ENCODE results near the gene SDHAF2. TPM values are rescaled to one million over a fixed set of nuclear protein-coding genes. Genes with fewer than 3 reads are reported as not detected.
"Not testable (repeated sequence)": the region's sequence is repeated elsewhere in the genome, so short reads cannot be mapped to it uniquely, and the experiment has no call there.

Gene SDHAF2
- total RNA-seq, 2 donors from 2014 or later, result 31.1 to 32.7 TPM

DNA sequence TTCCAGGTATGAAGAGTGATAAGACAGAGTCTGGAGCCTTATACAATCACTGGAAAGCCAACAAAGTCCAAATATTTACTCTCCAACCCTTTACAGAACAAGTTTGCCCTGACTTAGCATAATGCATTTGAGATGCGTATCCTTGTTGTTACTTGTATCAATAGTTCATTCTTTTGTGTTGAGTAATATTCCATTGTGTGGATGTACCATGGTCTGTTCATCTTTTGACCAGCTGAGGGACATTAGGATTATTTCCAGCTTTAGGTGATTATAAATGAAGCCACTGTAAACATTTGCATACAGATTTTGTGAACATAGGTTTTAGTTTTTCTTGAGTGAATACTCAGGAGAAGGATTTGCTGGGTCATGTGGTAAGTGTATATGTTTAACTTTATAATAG, 9.7 kb downstream of the SDHAF2 start:
- H3K27me3 Mint-ChIP-seq, result no peaks in the 10 kb centered on the region
- DNase-seq, result no peak
- no peaks in the 10 kb centered on the region for H3K9me3 ChIP-seq (ENCODE audit: control insufficient read depth, low read length, poor library complexity, severe bottlenecking)
- no peak overlapping the region for H3K4me3 Mint-ChIP-seq
- peaks cover 7% of the 10 kb centered on the region for H3K36me3 Mint-ChIP-seq (ENCODE audit: low read depth)
- peak overlapping the region; percentile 16 for H3K27ac Mint-ChIP-seq
- ATAC-seq, result no peak
- peaks cover 23% of the 10 kb centered on the region for H3K4me1 Mint-ChIP-seq

DNA sequence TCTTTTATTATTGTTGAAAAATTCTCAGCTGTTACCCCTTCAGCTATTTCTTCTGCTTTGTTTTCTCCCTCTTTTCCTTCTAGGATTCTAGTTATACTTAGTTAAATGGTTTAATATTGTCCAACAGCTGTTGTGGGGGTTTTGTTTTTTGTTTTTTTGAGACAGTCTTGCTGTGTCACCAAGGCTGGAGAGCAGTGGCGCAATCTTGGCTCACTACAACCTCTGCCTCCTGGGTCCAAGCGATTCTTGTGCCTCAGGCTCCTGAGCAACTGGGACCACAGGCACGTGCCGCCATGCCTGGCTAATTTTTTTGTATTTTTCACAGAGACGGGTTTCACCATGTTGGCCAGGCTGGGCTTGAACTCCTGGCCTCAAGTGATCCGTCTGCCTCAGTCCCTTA, 12.7 kb downstream of the SDHAF2 start:
- peaks cover 7% of the 10 kb centered on the region for H3K36me3 Mint-ChIP-seq (ENCODE audit: low read depth)
- H3K4me1 Mint-ChIP-seq, result peaks cover 18% of the 10 kb centered on the region
- H3K27ac Mint-ChIP-seq, result peak overlapping the region; percentile 47
- H3K9me3 ChIP-seq (ENCODE audit: control insufficient read depth, low read length, poor library complexity, severe bottlenecking), result no peaks in the 10 kb centered on the region
- H3K4me3 Mint-ChIP-seq, result no peak overlapping the region
- DNase-seq, result no peak
- ATAC-seq, result no peak
- H3K27me3 Mint-ChIP-seq, result no peaks in the 10 kb centered on the region

DNA sequence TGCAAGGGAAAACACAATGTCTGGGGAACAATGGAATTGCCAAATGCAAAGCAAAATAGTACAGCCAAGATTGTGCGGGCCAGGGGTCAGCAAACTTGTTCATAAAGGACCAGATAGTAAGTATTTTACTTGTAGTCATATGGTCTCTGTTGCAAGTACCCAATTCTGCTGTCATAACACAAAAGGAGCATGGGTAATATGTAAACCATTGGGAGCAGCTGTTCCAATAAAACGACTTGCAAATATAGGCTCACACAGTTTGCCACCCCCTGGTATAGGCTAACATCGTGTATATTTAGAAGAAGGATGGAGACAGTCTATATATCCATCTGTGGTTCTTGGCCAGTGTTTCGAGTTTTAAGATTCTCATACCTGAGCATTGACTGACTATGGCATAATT, 15.6 kb downstream of the SDHAF2 start:
- ATAC-seq (no peak), DNase-seq (no peak)
- Mint-ChIP-seq H3K27ac (no peak overlapping the region), H3K4me1 (peaks cover 19% of the 10 kb centered on the region), H3K36me3 (ENCODE audit: low read depth) (peaks cover 4% of the 10 kb centered on the region), H3K27me3 (no peaks in the 10 kb centered on the region), H3K4me3 (no peak overlapping the region)
- no peaks in the 10 kb centered on the region for H3K9me3 ChIP-seq (ENCODE audit: control insufficient read depth, low read length, poor library complexity, severe bottlenecking)

GRCh38 chr11:61446211-61446651, 16.3 kb downstream of the SDHAF2 start:
- DNase-seq (peak; percentile 31 to 69 (median 36)), ATAC-seq (peak; percentile 98)
- no peak overlapping the region for H3K4me3 Mint-ChIP-seq
- H3K27ac Mint-ChIP-seq, result no peak overlapping the region
- no peaks in the 10 kb centered on the region for H3K27me3 Mint-ChIP-seq
- peaks cover 19% of the 10 kb centered on the region for H3K4me1 Mint-ChIP-seq
- H3K36me3 Mint-ChIP-seq (ENCODE audit: low read depth), result peaks cover 4% of the 10 kb centered on the region
- H3K9me3 ChIP-seq (ENCODE audit: control insufficient read depth, low read length, poor library complexity, severe bottlenecking), result no peaks in the 10 kb centered on the region

DNA sequence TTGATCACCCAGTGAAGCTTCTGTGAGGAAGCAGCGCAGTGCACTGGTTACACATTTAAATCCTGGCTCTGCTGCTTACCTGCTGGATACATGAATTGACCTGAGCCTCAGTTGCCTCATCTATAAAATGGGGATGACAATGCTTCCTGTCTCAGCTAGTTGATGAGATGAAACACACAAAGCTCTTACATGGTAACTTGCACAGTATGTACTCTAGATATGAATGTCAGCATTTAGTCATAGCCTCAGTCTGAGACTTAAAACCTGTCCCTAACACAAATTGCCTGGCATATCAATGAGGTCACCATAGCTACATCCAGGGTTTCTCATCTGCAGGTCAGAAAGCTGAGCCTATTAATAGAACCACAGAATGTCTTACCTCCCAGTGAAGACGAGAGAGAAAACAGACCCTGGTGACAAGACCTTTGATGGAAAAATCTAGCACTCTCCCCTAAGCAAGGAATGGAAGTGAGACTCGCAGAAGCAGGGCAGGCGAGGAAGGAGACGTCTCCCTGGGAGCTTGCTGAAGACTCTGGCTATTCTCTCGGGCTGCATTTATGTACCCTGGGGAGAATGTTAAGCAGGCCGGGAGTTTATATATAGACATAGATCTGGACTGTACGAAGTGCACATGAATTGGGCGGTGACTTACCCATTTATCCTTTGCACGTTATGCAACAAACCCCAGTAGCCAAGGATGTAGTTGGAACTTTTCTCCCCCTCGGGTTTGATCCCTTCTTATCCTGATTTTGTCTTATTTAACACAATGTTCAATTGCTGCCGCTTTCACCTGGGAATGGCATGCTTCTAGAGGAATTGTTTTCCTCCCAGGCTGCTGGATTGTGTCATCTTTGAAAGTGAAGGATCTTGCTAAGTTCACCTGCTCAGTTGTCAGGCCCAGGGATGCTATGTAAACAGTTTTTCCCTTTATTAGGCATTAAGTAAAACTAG, 18.0 kb downstream of the SDHAF2 start:
- DNase-seq (no peak), ATAC-seq (no peak)
- H3K9me3 ChIP-seq (ENCODE audit: control insufficient read depth, low read length, poor library complexity, severe bottlenecking), result no peaks in the 10 kb centered on the region
- Mint-ChIP-seq H3K4me3 (no peak overlapping the region), H3K27me3 (no peaks in the 10 kb centered on the region), H3K36me3 (ENCODE audit: low read depth) (peaks cover 4% of the 10 kb centered on the region), H3K4me1 (peaks cover 17% of the 10 kb centered on the region), H3K27ac (no peak overlapping the region)

GRCh38 chr11:61448552-61448927, 18.6 kb downstream of the SDHAF2 start:
- Mint-ChIP-seq H3K4me3 (no peak overlapping the region), H3K27ac (no peak overlapping the region), H3K36me3 (ENCODE audit: low read depth) (no peaks in the 10 kb centered on the region), H3K27me3 (no peaks in the 10 kb centered on the region), H3K4me1 (peaks cover 14% of the 10 kb centered on the region)
- DNase-seq (no peak), ATAC-seq (no peak)
- no peaks in the 10 kb centered on the region for H3K9me3 ChIP-seq (ENCODE audit: control insufficient read depth, low read length, poor library complexity, severe bottlenecking)

GRCh38 chr11:61452825-61453224, 22.9 kb downstream of the SDHAF2 start:
- H3K36me3 Mint-ChIP-seq (ENCODE audit: low read depth), result peaks cover 6% of the 10 kb centered on the region
- no peak overlapping the region for H3K27ac Mint-ChIP-seq
- no peaks in the 10 kb centered on the region for H3K27me3 Mint-ChIP-seq
- H3K4me1 Mint-ChIP-seq, result peaks cover 19% of the 10 kb centered on the region
- H3K4me3 Mint-ChIP-seq, result no peak overlapping the region
- H3K9me3 ChIP-seq (ENCODE audit: control insufficient read depth, low read length, poor library complexity, severe bottlenecking), result no peaks in the 10 kb centered on the region
- no peak for DNase-seq
- no peak for ATAC-seq

- H3K4me3 Mint-ChIP-seq, result no peak overlapping the region
- ATAC-seq, result no peak
- peaks cover 18% of the 10 kb centered on the region for H3K4me1 Mint-ChIP-seq
- H3K27me3 Mint-ChIP-seq, result no peaks in the 10 kb centered on the region
- H3K9me3 ChIP-seq (ENCODE audit: control insufficient read depth, low read length, poor library complexity, severe bottlenecking), result no peaks in the 10 kb centered on the region
- H3K27ac Mint-ChIP-seq, result peak overlapping the region; percentile 19
- peaks cover 6% of the 10 kb centered on the region for H3K36me3 Mint-ChIP-seq (ENCODE audit: low read depth)
- DNase-seq, result no peak
Observed at GRCh38 chr11:61453695-61454094, 23.8 kb downstream of the SDHAF2 start.

DNA sequence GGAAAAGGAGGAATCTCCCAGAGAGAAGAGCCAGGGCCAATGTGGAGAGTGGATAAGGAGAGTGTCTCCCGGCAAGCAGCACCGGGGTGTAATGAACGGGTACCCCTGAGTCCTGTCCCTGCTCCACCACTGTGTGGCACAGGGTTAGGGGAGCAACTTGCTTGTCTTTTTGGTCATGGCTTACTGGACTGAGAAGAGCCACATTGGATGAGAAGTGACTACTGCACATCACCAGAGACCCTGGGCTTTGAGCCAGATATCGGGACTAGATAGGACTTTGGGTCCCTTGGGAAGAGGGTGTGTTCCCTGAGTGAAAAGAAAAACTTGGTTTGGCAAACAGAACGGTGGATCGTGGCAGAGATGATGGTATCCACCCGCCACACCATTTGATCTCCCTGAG, 24.6 kb downstream of the SDHAF2 start:
- Mint-ChIP-seq H3K4me3 (no peak overlapping the region), H3K4me1 (peaks cover 15% of the 10 kb centered on the region), H3K36me3 (ENCODE audit: low read depth) (peaks cover 6% of the 10 kb centered on the region), H3K27me3 (no peaks in the 10 kb centered on the region), H3K27ac (peak overlapping the region; percentile 19)
- ATAC-seq, result no peak
- H3K9me3 ChIP-seq (ENCODE audit: control insufficient read depth, low read length, poor library complexity, severe bottlenecking), result no peaks in the 10 kb centered on the region
- DNase-seq, result no peak

DNA sequence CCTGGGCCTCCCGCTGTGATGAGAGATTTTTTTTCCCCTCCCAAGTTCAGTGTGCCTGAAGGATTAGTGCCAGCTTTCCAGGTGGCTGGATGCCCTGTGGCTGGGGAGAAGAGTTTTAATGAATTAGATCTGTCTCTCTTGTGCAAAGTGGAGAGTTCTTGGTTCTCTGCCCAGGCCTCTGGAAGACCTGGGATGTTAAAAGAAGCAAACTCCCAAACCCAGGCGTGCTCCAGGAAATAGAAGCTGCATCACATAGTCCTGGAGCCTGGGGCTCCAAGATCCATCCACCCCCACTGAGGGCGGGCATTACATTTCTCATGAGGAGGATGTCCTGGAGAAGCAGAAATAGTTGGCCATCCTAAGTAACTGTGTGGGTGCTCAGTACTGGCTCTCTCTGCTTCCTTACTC, 30.6 kb downstream of the SDHAF2 start:
- Mint-ChIP-seq H3K27ac (no peak overlapping the region), H3K4me1 (peaks cover 10% of the 10 kb centered on the region), H3K36me3 (ENCODE audit: low read depth) (peaks cover 8% of the 10 kb centered on the region), H3K4me3 (no peak overlapping the region), H3K27me3 (no peaks in the 10 kb centered on the region)
- H3K9me3 ChIP-seq (ENCODE audit: control insufficient read depth, low read length, poor library complexity, severe bottlenecking), result no peaks in the 10 kb centered on the region
- DNase-seq (no peak), ATAC-seq (no peak)

DNA sequence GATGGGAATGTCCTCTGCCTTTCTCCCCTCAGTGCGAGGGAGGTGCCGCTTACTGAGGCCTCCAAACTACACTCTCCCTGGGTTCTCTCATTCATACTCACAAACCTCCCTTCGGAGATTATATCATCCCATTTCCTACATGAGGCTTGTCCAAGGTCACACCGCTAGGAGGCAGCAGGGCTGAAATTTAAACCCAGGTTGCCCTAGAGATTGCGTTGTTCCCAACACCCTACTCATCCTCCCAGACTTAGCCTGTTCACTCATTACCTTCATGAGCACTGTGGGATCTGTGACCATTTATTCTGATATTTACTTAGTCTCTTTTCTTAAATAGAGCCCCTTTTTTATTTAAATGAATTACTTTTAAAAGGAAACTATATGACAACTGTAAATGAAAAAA, 31.1 kb downstream of the SDHAF2 start:
- Mint-ChIP-seq H3K4me1 (peaks cover 6% of the 10 kb centered on the region), H3K27me3 (no peaks in the 10 kb centered on the region), H3K27ac (no peak overlapping the region), H3K36me3 (ENCODE audit: low read depth) (peaks cover 6% of the 10 kb centered on the region), H3K4me3 (no peak overlapping the region)
- H3K9me3 ChIP-seq (ENCODE audit: control insufficient read depth, low read length, poor library complexity, severe bottlenecking), result no peaks in the 10 kb centered on the region
- DNase-seq, result no peak
- ATAC-seq, result no peak

DNA sequence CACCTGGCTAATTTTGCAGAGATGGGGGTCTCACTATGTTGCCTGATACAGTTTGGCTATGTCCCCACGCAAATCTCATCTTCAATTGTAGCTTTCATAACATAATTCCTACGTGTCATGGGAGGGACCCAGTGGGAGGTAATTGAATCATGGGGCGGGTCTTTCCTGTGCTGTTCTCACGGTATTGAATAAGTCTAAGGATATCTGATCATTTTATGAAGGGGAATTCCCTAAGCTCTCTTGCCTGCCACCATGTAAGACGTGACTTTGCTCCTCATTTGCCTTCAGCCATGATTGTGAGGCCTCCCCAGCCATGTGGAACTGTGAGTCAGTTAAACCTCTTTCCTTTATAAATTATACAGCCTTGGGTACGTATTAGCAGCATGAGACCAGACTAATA, 37.7 kb downstream of the SDHAF2 start:
- not testable (repeated sequence) for H3K36me3 Mint-ChIP-seq (ENCODE audit: low read depth); H3K27ac Mint-ChIP-seq; DNase-seq; H3K4me1 Mint-ChIP-seq; H3K9me3 ChIP-seq (ENCODE audit: control insufficient read depth, low read length, poor library complexity, severe bottlenecking); ATAC-seq; H3K27me3 Mint-ChIP-seq; H3K4me3 Mint-ChIP-seq

- Mint-ChIP-seq H3K4me1 (peaks cover 2% of the 10 kb centered on the region), H3K4me3 (no peak overlapping the region), H3K27ac (no peak overlapping the region), H3K36me3 (ENCODE audit: low read depth) (no peaks in the 10 kb centered on the region), H3K27me3 (no peaks in the 10 kb centered on the region)
- DNase-seq (no peak), ATAC-seq (no peak)
- no peaks in the 10 kb centered on the region for H3K9me3 ChIP-seq (ENCODE audit: control insufficient read depth, low read length, poor library complexity, severe bottlenecking)
Observed at GRCh38 chr11:61468002-61468401, 38.1 kb downstream of the SDHAF2 start.

- no peaks in the 10 kb centered on the region for H3K9me3 ChIP-seq (ENCODE audit: control insufficient read depth, low read length, poor library complexity, severe bottlenecking)
- H3K27me3 Mint-ChIP-seq, result no peaks in the 10 kb centered on the region
- H3K27ac Mint-ChIP-seq, result no peak overlapping the region
- DNase-seq, result no peak
- peaks cover 6% of the 10 kb centered on the region for H3K4me1 Mint-ChIP-seq
- no peak for ATAC-seq
- H3K4me3 Mint-ChIP-seq, result no peak overlapping the region
- H3K36me3 Mint-ChIP-seq (ENCODE audit: low read depth), result peaks cover 2% of the 10 kb centered on the region
Observed at GRCh38 chr11:61472282-61472681, 42.4 kb downstream of the SDHAF2 start.
